IMR-90 (cell line): ENCODE data around the gene ADAMTS9. TPM values are rescaled to one million over a fixed set of nuclear protein-coding genes. Genes with fewer than 3 reads are reported as not detected.

ENCODE experiments used
- ATAC-seq: fragments of 200-7000 bp; cut with Tn5 transposase; 2 replicates; pipeline ENCODE4 v1.9.1; 2020; ENCODE audit warnings: low read depth, mild to moderate bottlenecking, moderate library complexity
- BruUV-seq: library from RNA; stranded (reverse); fragments of 400-500 nt; replicated peaks from 2 replicates; lab custom pipeline; 2021; lab: Mats Ljungman, UMichigan
- CTCF ChIA-PET: fragments of 300-600 bp; formaldehyde crosslinking; extraction: SDS; loops from one replicate; lab custom pipeline; 2021; ENCODE audit warnings: antibody characterized with exemption; lab: Yijun Ruan, JAX
- POLR2A ChIA-PET: fragments of 300-600 bp; sonication (Branson Sonifier 250); formaldehyde crosslinking; loops from one replicate; lab custom pipeline; 2022; ENCODE audit warnings: antibody characterized with exemption; ENCODE audit not compliant: unreplicated experiment; lab: Charles Lee
- DNase-seq: peaks from one replicate; pipeline ENCODE4 v3.0.0; 2013
- H2AFZ ChIP-seq: replicated peaks from 2 replicates; pipeline ENCODE3; 2013; ENCODE audit warnings: low read length, mild to moderate bottlenecking; ENCODE audit not compliant: poor library complexity
- H2AK5ac ChIP-seq: 2 replicates; pipeline ENCODE4 v1.6.1; 2013; ENCODE audit warnings: low read depth, low read length, inconsistent platforms
- H2AK9ac ChIP-seq: replicated peaks from 2 replicates; pipeline ENCODE3; 2013; ENCODE audit warnings: mild to moderate bottlenecking, low read depth, low read length, moderate library complexity; ENCODE audit not compliant: poor library complexity
- H2BK120ac ChIP-seq: 2 replicates; pipeline ENCODE4 v1.6.1; 2013; ENCODE audit warnings: low read depth, low read length, inconsistent platforms
- H2BK15ac ChIP-seq: 3 replicates; pipeline ENCODE4 v1.6.1; 2013; ENCODE audit warnings: low read depth, low read length, inconsistent platforms
- H2BK20ac ChIP-seq: 2 replicates; pipeline ENCODE4 v1.6.1; 2013; ENCODE audit warnings: low read depth, mild to moderate bottlenecking, inconsistent platforms, low read length, moderate library complexity
- H2BK5ac ChIP-seq: 2 replicates; pipeline ENCODE4 v1.6.1; 2013; ENCODE audit warnings: mild to moderate bottlenecking, low read depth, low read length, inconsistent platforms; ENCODE audit not compliant: poor library complexity, severe bottlenecking
- H3K14ac ChIP-seq: replicated peaks from 2 replicates; pipeline ENCODE4 v1.6.1; 2013; ENCODE audit warnings: low read depth, low read length, inconsistent platforms
- H3K18ac ChIP-seq: 2 replicates; pipeline ENCODE4 v1.6.1; 2013; ENCODE audit warnings: low read depth, low read length, control low read depth
- H3K23ac ChIP-seq: 2 replicates; pipeline ENCODE4 v1.6.1; 2013; ENCODE audit warnings: low read depth, low read length, inconsistent platforms
- H3K27ac ChIP-seq: 2 replicates; pipeline ENCODE4 v1.5.1; 2013; ENCODE audit warnings: mild to moderate bottlenecking, control low read depth, low read length; ENCODE audit not compliant: insufficient read depth
- H3K27me3 ChIP-seq: 2 replicates; pipeline ENCODE4 v1.6.1; 2013; ENCODE audit warnings: low read length; ENCODE audit not compliant: control insufficient read depth, insufficient read depth
- H3K36me3 ChIP-seq: 2 replicates; pipeline ENCODE4 v1.6.1; 2013; ENCODE audit warnings: low read length, mixed read lengths; ENCODE audit not compliant: control insufficient read depth, insufficient read depth
- H3K4ac ChIP-seq: 2 replicates; pipeline ENCODE4 v1.6.1; 2013; ENCODE audit warnings: low read depth, low read length, inconsistent platforms
- H3K4me1 ChIP-seq: 2 replicates; pipeline ENCODE4 v1.6.1; 2013; ENCODE audit warnings: low read length, mixed read lengths; ENCODE audit not compliant: control insufficient read depth, insufficient read depth
- H3K4me2 ChIP-seq: 2 replicates; pipeline ENCODE4 v1.6.1; 2013; ENCODE audit warnings: low read depth, mild to moderate bottlenecking, control low read depth, low read length, moderate library complexity
- H3K4me3 ChIP-seq: 2 replicates; pipeline ENCODE4 v1.5.1; 2013; ENCODE audit warnings: low read depth, mild to moderate bottlenecking, control low read depth, low read length, moderate library complexity; ENCODE audit not compliant: insufficient read depth
- H3K56ac ChIP-seq: 2 replicates; pipeline ENCODE4 v1.6.1; 2013; ENCODE audit warnings: low read length, inconsistent platforms; ENCODE audit not compliant: insufficient read depth; ENCODE audit errors: extremely low read depth
- H3K79me1 ChIP-seq, 2 experiments: 2 replicates each; pipeline ENCODE4 v1.6.1; 2013; ENCODE audit warnings: low read length in 2 of 2, inconsistent platforms in 1 of 2, low read depth in 1 of 2
- H3K9ac ChIP-seq: 2 replicates; pipeline ENCODE4 v1.6.1; 2013; ENCODE audit warnings: low read depth, low read length, control low read depth
- H3K9me1 ChIP-seq: 2 replicates; pipeline ENCODE4 v1.6.1; 2013; ENCODE audit warnings: low read length, inconsistent platforms; ENCODE audit not compliant: insufficient read depth
- H3K9me3 ChIP-seq: 2 replicates; pipeline ENCODE4 v1.6.1; 2013; ENCODE audit warnings: low read length; ENCODE audit not compliant: control insufficient read depth, insufficient read depth
- H4K20me1 ChIP-seq: 2 replicates; pipeline ENCODE4 v1.6.1; 2013; ENCODE audit warnings: low read length, inconsistent platforms; ENCODE audit not compliant: insufficient read depth
- H4K5ac ChIP-seq: 2 replicates; pipeline ENCODE4 v1.6.1; 2013; ENCODE audit warnings: mild to moderate bottlenecking, low read depth, low read length, control low read depth
- H4K8ac ChIP-seq, 2 experiments: 2 replicates each; pipeline ENCODE4 v1.6.1; 2013; ENCODE audit warnings: low read depth in 2 of 2, low read length in 2 of 2, control low read depth in 1 of 2, inconsistent platforms in 1 of 2
- H4K91ac ChIP-seq: 2 replicates; pipeline ENCODE4 v1.6.1; 2013; ENCODE audit warnings: low read depth, low read length, inconsistent platforms; ENCODE audit not compliant: insufficient read depth
- BHLHE40 ChIP-seq: fragments of 150-350 bp; IDR thresholded peaks from 2 replicates; pipeline ENCODE4 v1.6.1; 2016; ENCODE audit warnings: mild to moderate bottlenecking, low read depth, low read length
- CHD1 ChIP-seq: IDR thresholded peaks from 2 replicates; pipeline ENCODE4 v1.6.1; 2012; ENCODE audit warnings: low read depth, low read length, improper control_type of control experiment
- CTCF ChIP-seq: conservative IDR thresholded peaks from 2 replicates; pipeline ENCODE4 v1.5.1; 2012; ENCODE audit warnings: mild to moderate bottlenecking, low read depth, low read length, improper control_type of control experiment
- FOS ChIP-seq: fragments of 150-350 bp; IDR thresholded peaks from 2 replicates; pipeline ENCODE4 v1.6.1; 2016; ENCODE audit warnings: low read depth, low read length
- MAFK ChIP-seq: IDR thresholded peaks from 2 replicates; pipeline ENCODE4 v1.6.1; 2012; ENCODE audit warnings: low read depth, low read length, improper control_type of control experiment
- MAZ ChIP-seq: IDR thresholded peaks from 2 replicates; pipeline ENCODE4 v1.6.1; 2012; ENCODE audit warnings: low read depth, mild to moderate bottlenecking, low read length, improper control_type of control experiment, moderate library complexity, borderline replicate concordance
- MXI1 ChIP-seq: IDR thresholded peaks from 2 replicates; pipeline ENCODE4 v1.6.1; 2012; ENCODE audit warnings: low read depth, mild to moderate bottlenecking, low read length, moderate library complexity, borderline replicate concordance
- NFE2L2 ChIP-seq: fragments of 150-350 bp; IDR thresholded peaks from 2 replicates; pipeline ENCODE4 v1.6.1; 2016; ENCODE audit warnings: low read depth, mild to moderate bottlenecking, low read length
- POLR2A ChIP-seq: IDR thresholded peaks from 2 replicates; pipeline ENCODE4 v1.6.1; 2012; ENCODE audit warnings: mild to moderate bottlenecking, low read depth, low read length
- RAD21 ChIP-seq: IDR thresholded peaks from 2 replicates; pipeline ENCODE4 v1.6.1; 2012; ENCODE audit warnings: low read length, improper control_type of control experiment
- RCOR1 ChIP-seq: IDR thresholded peaks from 2 replicates; pipeline ENCODE4 v1.6.1; 2012; ENCODE audit warnings: mild to moderate bottlenecking, low read length, improper control_type of control experiment; ENCODE audit not compliant: insufficient replicate concordance
- RFX5 ChIP-seq: IDR thresholded peaks from 2 replicates; pipeline ENCODE4 v1.8.0; 2012; ENCODE audit warnings: low read depth, mild to moderate bottlenecking, low read length, moderate library complexity
- SMC3 ChIP-seq: fragments of 150-350 bp; IDR thresholded peaks from 2 replicates; pipeline ENCODE4 v1.6.1; 2016; ENCODE audit warnings: low read depth, mild to moderate bottlenecking, antibody characterized with exemption, low read length, moderate library complexity
- WGBS, 2 experiments: methylation state at CpG; one replicate each; pipeline versions ENCODE4 v1.1.5 to v1.1.7; 2013; ENCODE audit warnings: missing lambda C conversion rate in 2 of 2; ENCODE audit not compliant: insufficient read length in 1 of 2; ENCODE audit errors: extremely low coverage in 2 of 2; 5-methylcytosine and 5-hydroxymethylcytosine counted together
- dilution Hi-C: fragments of 300-500 bp; cut with HindIII; formaldehyde crosslinking; loops from one replicate; pipeline ENCODE4 v1.14.3; 2018; ENCODE audit warnings: low sequenced_read_pairs; ENCODE audit not compliant: unreplicated experiment
- in situ Hi-C: fragments of 300-500 bp; cut with MboI; formaldehyde crosslinking; loops from 3 replicates; pipeline ENCODE4 v1.14.3; 2019; ENCODE audit warnings: low sequenced_read_pairs, inconsistent platforms, mixed read lengths
- intact Hi-C: fragments of 100-400 bp; cut with micrococcal nuclease; formaldehyde crosslinking; loops from 2 replicates; pipeline ENCODE4 v1.10.0; 2022
- polyA plus RNA-seq, 3 experiments: library from polyadenylated mRNA; depleted of rRNA; stranded (reverse); fragments of >200 nt; gene quantifications; 2 replicates each; pipeline ENCODE4 v1.2.3, GENCODE V29; 2012; ENCODE audit warnings: low replicate concordance in 1 of 3
- total RNA-seq: library from RNA; depleted of rRNA; stranded (reverse); fragments of >200 nt; gene quantifications from 2 replicates; pipeline ENCODE4 v1.2.3, GENCODE V29; 2012
- TF ChIP-seq, protein P1 (sequence below): fragments of 150-350 bp; IDR thresholded peaks from 2 replicates; pipeline ENCODE4 v1.6.1; 2017; ENCODE audit warnings: mild to moderate bottlenecking, antibody characterized with exemption, low read length, low read depth

The ADAMTS9 gene
- total and polyA plus RNA-seq, 2 of the 4 experiments (the other 2 are of a cell fraction): 0.55 to 1.1 TPM

DNA sequence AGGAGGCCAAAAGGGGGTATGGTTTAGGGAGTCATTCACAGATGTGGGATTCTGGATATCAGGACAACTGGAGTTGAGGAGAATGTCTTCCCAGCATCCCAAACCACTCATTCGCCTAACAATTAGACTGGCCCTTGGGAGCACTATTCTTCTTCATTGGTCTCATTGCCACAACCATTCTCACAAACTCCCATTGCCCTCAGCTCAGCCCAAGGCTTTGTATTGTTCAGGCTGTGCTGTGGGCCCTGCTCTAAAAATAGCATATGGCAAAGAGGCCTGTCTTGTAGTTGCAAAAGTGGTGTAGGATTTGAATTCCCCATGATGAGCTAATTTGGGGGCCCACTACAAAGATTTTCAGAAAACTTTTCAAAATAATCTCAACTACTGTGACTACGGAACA lies 6.3 kb upstream of the ADAMTS9 start:
- dilution Hi-C loops (no loop called here), intact Hi-C loops (loop anchor here (10.0 kb wide), 1 partner anchor 311 kb away; no protein-coding TSS in a partner anchor), in situ Hi-C loops (no loop called here)
- Histone ChIP-seq H2AK5ac (no peak overlapping the region), H3K18ac (no peak overlapping the region), H3K23ac (no peak overlapping the region), H2BK20ac (no peak overlapping the region), H3K27me3 (no peaks in the 10 kb centered on the region), H2BK15ac (no peak overlapping the region), H3K9me3 (no peaks in the 10 kb centered on the region), H3K4me3 (no peak overlapping the region), H4K5ac (no peak overlapping the region), H2AFZ (no peak overlapping the region), H4K8ac (no peak overlapping the region), H4K20me1 (no peaks in the 10 kb centered on the region), H3K14ac (no peak overlapping the region), H3K27ac (no peak overlapping the region), H3K56ac (no peak overlapping the region), H2BK120ac (no peak overlapping the region), H3K4ac (no peak overlapping the region), H3K9ac (no peak overlapping the region), H4K91ac (no peak overlapping the region), H3K4me1 (no peaks in the 10 kb centered on the region), H2AK9ac (no peak overlapping the region), H3K79me1 (no peaks in the 10 kb centered on the region; a peak in 1 of 4 replicates), H3K9me1 (no peaks in the 10 kb centered on the region), H3K36me3 (no peaks in the 10 kb centered on the region), H2BK5ac (no peak overlapping the region), H3K4me2 (no peak overlapping the region)
- no CpG with 5 or more reads among the region's 2 CpGs for WGBS, 2 experiments
- CTCF ChIA-PET: no interaction called here
- no peak for DNase-seq
- BruUV-seq: no TSS peak
- no peak for TF ChIP-seq RCOR1
- no peak for TF ChIP-seq MXI1
- TF ChIP-seq, protein P1, sequence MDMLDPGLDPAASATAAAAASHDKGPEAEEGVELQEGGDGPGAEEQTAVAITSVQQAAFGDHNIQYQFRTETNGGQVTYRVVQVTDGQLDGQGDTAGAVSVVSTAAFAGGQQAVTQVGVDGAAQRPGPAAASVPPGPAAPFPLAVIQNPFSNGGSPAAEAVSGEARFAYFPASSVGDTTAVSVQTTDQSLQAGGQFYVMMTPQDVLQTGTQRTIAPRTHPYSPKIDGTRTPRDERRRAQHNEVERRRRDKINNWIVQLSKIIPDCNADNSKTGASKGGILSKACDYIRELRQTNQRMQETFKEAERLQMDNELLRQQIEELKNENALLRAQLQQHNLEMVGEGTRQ: no peak
- no peak for TF ChIP-seq SMC3
- no peak for TF ChIP-seq NFE2L2
- TF ChIP-seq BHLHE40: no peak
- TF ChIP-seq POLR2A: no peak
- no peak for TF ChIP-seq MAFK
- no peak for TF ChIP-seq RAD21
- TF ChIP-seq RFX5: no peak
- TF ChIP-seq CHD1: no peak
- TF ChIP-seq CTCF: no peak
- no peak for TF ChIP-seq FOS
- no peak for TF ChIP-seq MAZ
- POLR2A ChIA-PET: no interaction called here
- no peak for ATAC-seq
